Fibroblast of mammary gland (primary cell): Measurements from ENCODE around the gene OGN.

Experiments
- DNase-seq: peaks from one replicate; pipeline ENCODE4 v3.0.0-alpha.2; 2010; ENCODE audit warnings: low read depth
- H3K4me3 ChIP-seq: 2 replicates; pipeline ENCODE4 v1.5.1; 2011; ENCODE audit warnings: low read depth, mild to moderate bottlenecking, low read length, moderate library complexity; ENCODE audit not compliant: control insufficient read depth
- TF ChIP-seq, protein P1 (sequence below): conservative IDR thresholded peaks from 2 replicates; pipeline ENCODE4 v1.5.1; 2011; ENCODE audit warnings: low read depth, low read length, inconsistent platforms; ENCODE audit not compliant: control insufficient read depth, insufficient read depth

The OGN gene

DNA sequence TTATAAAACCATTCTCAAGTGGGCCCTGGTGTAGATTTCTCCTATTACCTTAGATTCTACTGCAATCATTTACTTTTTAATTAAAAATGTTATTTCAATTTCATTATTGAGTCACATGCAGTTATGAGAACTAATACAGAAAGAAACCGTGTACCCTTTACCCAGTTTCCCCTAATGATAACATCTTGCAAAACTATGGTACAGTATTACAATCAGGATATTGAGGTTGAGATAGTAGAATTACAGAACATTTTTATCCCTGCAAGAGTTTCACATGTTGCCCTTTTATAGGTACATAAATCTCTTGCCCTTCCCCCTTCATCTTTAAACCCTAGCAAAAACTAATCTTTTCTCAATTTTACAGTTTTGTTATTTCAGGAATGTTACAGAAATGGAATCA, 30.9 kb upstream of the OGN start:
- no peak for DNase-seq
- TF ChIP-seq, protein P1, sequence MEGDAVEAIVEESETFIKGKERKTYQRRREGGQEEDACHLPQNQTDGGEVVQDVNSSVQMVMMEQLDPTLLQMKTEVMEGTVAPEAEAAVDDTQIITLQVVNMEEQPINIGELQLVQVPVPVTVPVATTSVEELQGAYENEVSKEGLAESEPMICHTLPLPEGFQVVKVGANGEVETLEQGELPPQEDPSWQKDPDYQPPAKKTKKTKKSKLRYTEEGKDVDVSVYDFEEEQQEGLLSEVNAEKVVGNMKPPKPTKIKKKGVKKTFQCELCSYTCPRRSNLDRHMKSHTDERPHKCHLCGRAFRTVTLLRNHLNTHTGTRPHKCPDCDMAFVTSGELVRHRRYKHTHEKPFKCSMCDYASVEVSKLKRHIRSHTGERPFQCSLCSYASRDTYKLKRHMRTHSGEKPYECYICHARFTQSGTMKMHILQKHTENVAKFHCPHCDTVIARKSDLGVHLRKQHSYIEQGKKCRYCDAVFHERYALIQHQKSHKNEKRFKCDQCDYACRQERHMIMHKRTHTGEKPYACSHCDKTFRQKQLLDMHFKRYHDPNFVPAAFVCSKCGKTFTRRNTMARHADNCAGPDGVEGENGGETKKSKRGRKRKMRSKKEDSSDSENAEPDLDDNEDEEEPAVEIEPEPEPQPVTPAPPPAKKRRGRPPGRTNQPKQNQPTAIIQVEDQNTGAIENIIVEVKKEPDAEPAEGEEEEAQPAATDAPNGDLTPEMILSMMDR, result no peak
- no peak overlapping the region for H3K4me3 ChIP-seq

DNA sequence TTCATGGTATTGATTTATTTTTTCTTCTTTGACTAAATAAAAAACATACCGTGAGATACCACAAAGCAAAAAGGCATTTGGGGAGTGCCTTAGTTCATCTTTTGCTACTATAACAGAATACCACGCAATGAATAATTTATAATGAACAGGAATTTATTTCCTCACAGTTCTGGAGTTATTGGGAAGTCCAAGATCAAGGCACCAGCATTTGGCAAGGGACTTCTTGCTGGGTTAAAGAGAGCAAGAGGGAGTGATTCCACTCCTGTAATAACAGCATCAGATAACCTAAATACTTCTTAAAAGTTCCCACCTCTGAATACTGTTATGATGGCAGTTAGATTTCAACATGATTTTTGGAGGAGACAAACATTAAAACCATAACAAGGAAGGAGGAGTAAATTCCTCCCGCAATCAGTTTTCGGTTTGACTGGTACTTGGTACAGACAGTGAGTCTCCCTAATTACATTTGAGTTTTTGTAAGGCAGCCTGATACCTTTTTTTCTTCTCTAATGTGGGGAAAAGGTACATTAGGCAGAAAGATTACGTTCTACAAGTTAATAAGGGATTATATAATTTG, 28.7 kb upstream of the OGN start:
- TF ChIP-seq, protein P1, result no peak
- DNase-seq, result no peak
- H3K4me3 ChIP-seq, result no peak overlapping the region

DNA sequence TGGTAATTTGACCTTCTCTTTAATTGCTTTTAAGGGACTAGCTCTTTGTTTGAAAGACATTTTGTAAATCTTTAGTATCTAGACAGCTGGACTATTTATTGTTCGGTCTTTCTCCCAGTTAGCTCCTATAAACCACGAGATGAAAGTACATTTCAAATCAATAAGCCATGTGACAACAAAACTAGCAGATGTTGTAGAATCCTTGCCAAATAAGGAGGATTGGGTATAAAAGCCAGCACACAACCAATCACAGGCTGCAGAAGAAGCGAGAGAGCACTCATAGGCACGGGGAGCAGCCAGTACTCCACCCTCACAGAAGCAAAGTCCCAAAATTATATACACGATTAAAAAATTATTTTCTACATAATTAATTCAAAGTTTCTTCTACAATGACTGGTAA, 28.0 kb upstream of the OGN start:
- peak; percentile 64 for DNase-seq
- H3K4me3 ChIP-seq, result no peak overlapping the region
- TF ChIP-seq, protein P1, result no peak

DNA sequence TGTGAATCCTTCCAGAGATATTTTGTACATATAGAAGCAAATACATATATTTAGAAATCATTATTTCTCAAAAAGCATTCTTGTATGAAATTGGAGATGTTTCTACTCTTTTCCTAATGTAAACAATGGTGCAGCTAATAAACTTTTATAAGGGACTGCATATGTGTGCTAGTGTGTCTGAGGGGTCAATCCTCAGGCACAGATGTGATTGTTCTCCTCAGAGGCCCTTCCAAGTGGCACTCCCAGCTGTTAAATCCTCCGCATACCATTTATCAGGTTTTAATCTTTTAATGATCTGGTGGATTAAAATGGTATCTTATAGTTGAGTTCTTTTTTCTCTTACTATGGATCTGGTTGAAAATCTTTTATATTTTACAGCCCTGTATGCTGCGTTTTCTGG, 25.5 kb upstream of the OGN start:
- no peak overlapping the region for H3K4me3 ChIP-seq
- DNase-seq, result no peak
- TF ChIP-seq, protein P1, result no peak

DNA sequence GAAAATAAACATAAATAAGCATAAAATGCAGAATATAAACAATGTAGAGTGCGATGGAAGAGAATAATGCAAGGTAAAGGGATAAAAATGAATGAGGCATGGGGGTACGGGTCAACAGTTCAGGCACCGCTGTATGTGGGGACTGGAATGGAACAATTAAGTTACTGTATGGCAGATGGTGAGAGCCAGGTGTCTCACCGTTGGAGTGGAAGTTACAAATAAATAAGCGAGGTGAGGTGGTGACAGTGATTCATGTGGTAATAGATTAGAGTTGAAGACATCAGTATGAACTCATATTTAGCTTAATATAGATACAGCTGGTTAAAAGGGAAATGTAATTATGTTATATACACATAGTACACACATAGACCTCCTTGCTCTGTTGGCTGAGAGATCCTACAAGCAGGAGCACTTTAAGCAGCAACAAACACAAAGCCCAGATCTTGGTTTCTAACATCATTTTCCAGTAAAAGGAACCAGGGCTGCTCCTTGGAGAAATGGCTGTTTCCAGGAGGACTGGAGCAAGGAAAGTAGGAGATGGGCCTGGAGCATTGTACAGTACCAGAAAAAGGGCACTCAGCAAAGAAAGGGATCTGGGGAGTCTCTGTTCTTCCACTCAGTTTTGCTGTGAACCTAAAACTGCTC, 22.2 kb upstream of the OGN start:
- no peak for DNase-seq
- H3K4me3 ChIP-seq, result no peak overlapping the region
- TF ChIP-seq, protein P1, result no peak

DNA sequence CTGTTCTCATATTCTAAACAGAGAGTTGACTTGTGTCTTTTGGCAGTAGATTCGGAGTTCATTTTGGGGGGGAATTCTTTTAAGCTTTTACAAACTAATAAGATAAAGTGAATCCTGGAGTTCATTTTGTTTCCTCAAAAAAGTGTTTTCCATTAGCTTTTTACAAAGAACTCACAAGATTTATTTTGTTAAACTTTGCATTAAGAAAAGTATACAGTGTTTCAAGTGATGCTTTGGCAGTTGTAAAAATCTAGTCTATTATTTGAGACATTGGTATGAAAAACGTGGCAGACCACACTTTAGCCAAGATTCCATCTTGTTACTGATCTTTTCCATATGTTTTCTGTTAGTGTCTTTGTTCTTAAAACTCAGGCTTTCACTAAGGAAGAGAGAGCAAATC, 21.1 kb upstream of the OGN start:
- TF ChIP-seq, protein P1, result no peak
- peak; percentile 60 for DNase-seq
- no peak overlapping the region for H3K4me3 ChIP-seq
